ENCODE measurements around the gene CTNND2. TPM values are rescaled to one million over a fixed set of nuclear protein-coding genes. Genes with fewer than 3 reads are reported as not detected.

CTNND2 gene
- total RNA-seq (under 1 TPM; 0.24 to 0.29 TPM), polyA plus RNA-seq (1 to 10 TPM in 1 of 2 donors, under 1 TPM in 1; 0.03 to 1.0 TPM)
- long read RNA-seq, donor 1: 0 reads
- long read RNA-seq, donor 2: 0 reads

GRCh38 chr5:11904265-11904906 lies at the start of gene CTNND2:
TSS of gene CTNND2 (minus strand) at chr5:11904446. CDS start at chr5:11903853, 593 bp downstream.
- Histone ChIP-seq H3K4me1 (ENCODE audit: control insufficient read depth in 1 of 2, insufficient read depth in 2 of 2, low read length in 2 of 2) (no peaks in the 10 kb centered on the region), H3K36me3 (ENCODE audit: control insufficient read depth in 1 of 2, insufficient read depth in 2 of 2, low read length in 1 of 2) (no peaks in the 10 kb centered on the region), H3K4me3 (ENCODE audit: low read length in 2 of 2) (peak within 1 kb of the TSS in 1 of 2 donors; percentile 27), H3K27ac (ENCODE audit: low read depth in 1 of 2, low read length in 2 of 2) (no peak within 1 kb of the TSS), H3K27me3 (ENCODE audit: control insufficient read depth in 1 of 2, insufficient read depth in 2 of 2, low read length in 1 of 2) (no peaks in the 10 kb centered on the region), H3K9me3 (ENCODE audit: control insufficient read depth, low read length) (no peaks in the 10 kb centered on the region)
- 0 to 2% methylated on average over 41 to 64 of the region's 64 CpGs for WGBS, 2 donors
- DNase-seq: no peak
- intact Hi-C loops (cut with DNase I): no loop called here
- no peak for ATAC-seq (ENCODE audit: low FRiP score)

GRCh38 chr5:11946317-11946716 lies 42.1 kb upstream of the CTNND2 start:
- Histone ChIP-seq H3K36me3 (ENCODE audit: control insufficient read depth in 1 of 2, insufficient read depth in 2 of 2, low read length in 1 of 2) (no peaks in the 10 kb centered on the region), H3K27me3 (ENCODE audit: control insufficient read depth in 1 of 2, insufficient read depth in 2 of 2, low read length in 1 of 2) (no peaks in the 10 kb centered on the region), H3K4me1 (ENCODE audit: control insufficient read depth in 1 of 2, insufficient read depth in 2 of 2, low read length in 2 of 2) (no peaks in the 10 kb centered on the region), H3K4me3 (ENCODE audit: low read length in 2 of 2) (no peak overlapping the region), H3K27ac (ENCODE audit: low read depth in 1 of 2, low read length in 2 of 2) (no peak overlapping the region), H3K9me3 (ENCODE audit: control insufficient read depth, low read length) (no peaks in the 10 kb centered on the region)
- intact Hi-C loops (cut with DNase I): no loop called here
- ATAC-seq (ENCODE audit: low FRiP score) (no peak), DNase-seq (no peak)

GRCh38 chr5:11941566-11941965 lies 37.3 kb upstream of the CTNND2 start:
- no peaks in the 10 kb centered on the region for H3K36me3 ChIP-seq (ENCODE audit: control insufficient read depth in 1 of 2, insufficient read depth in 2 of 2, low read length in 1 of 2)
- no peaks in the 10 kb centered on the region for H3K4me1 ChIP-seq (ENCODE audit: control insufficient read depth in 1 of 2, insufficient read depth in 2 of 2, low read length in 2 of 2)
- ATAC-seq (ENCODE audit: low FRiP score) (no peak), DNase-seq (no peak)
- H3K4me3 ChIP-seq (ENCODE audit: low read length in 2 of 2): no peak overlapping the region
- H3K9me3 ChIP-seq (ENCODE audit: control insufficient read depth, low read length): no peaks in the 10 kb centered on the region
- no peaks in the 10 kb centered on the region for H3K27me3 ChIP-seq (ENCODE audit: control insufficient read depth in 1 of 2, insufficient read depth in 2 of 2, low read length in 1 of 2)
- intact Hi-C loops (cut with DNase I): no loop called here
- no peak overlapping the region for H3K27ac ChIP-seq (ENCODE audit: low read depth in 1 of 2, low read length in 2 of 2)

- no peak overlapping the region for H3K4me3 ChIP-seq (ENCODE audit: low read length in 2 of 2)
- H3K27ac ChIP-seq (ENCODE audit: low read depth in 1 of 2, low read length in 2 of 2): no peak overlapping the region
- WGBS, 2 donors: 87 to 89% methylated on average over 20 of the region's 20 CpGs
- intact Hi-C loops (cut with DNase I): no loop called here
- no peaks in the 10 kb centered on the region for H3K9me3 ChIP-seq (ENCODE audit: control insufficient read depth, low read length)
- H3K36me3 ChIP-seq (ENCODE audit: control insufficient read depth in 1 of 2, insufficient read depth in 2 of 2, low read length in 1 of 2): no peaks in the 10 kb centered on the region
- H3K4me1 ChIP-seq (ENCODE audit: control insufficient read depth in 1 of 2, insufficient read depth in 2 of 2, low read length in 2 of 2): no peaks in the 10 kb centered on the region
- ATAC-seq (ENCODE audit: low FRiP score) (no peak), DNase-seq (no peak)
- no peaks in the 10 kb centered on the region for H3K27me3 ChIP-seq (ENCODE audit: control insufficient read depth in 1 of 2, insufficient read depth in 2 of 2, low read length in 1 of 2)
Observed at GRCh38 chr5:11931638-11932037, 27.4 kb upstream of the CTNND2 start.

- ATAC-seq (ENCODE audit: low FRiP score) (no peak), DNase-seq (no peak)
- H3K4me1 ChIP-seq (ENCODE audit: control insufficient read depth in 1 of 2, insufficient read depth in 2 of 2, low read length in 2 of 2): no peaks in the 10 kb centered on the region
- WGBS, 2 donors: 56 to 58% methylated on average over 4 of the region's 4 CpGs
- no peak overlapping the region for H3K27ac ChIP-seq (ENCODE audit: low read depth in 1 of 2, low read length in 2 of 2)
- no peaks in the 10 kb centered on the region for H3K9me3 ChIP-seq (ENCODE audit: control insufficient read depth, low read length)
- H3K27me3 ChIP-seq (ENCODE audit: control insufficient read depth in 1 of 2, insufficient read depth in 2 of 2, low read length in 1 of 2): no peaks in the 10 kb centered on the region
- H3K4me3 ChIP-seq (ENCODE audit: low read length in 2 of 2): no peak overlapping the region
- intact Hi-C loops (cut with DNase I): no loop called here
- no peaks in the 10 kb centered on the region for H3K36me3 ChIP-seq (ENCODE audit: control insufficient read depth in 1 of 2, insufficient read depth in 2 of 2, low read length in 1 of 2)
Observed at GRCh38 chr5:11928909-11929308, 24.7 kb upstream of the CTNND2 start.

- H3K27ac ChIP-seq (ENCODE audit: low read depth in 1 of 2, low read length in 2 of 2): no peak overlapping the region
- WGBS, 2 donors: 71 to 73% methylated on average over 1 of the region's 1 CpG
- H3K9me3 ChIP-seq (ENCODE audit: control insufficient read depth, low read length): no peaks in the 10 kb centered on the region
- ATAC-seq (ENCODE audit: low FRiP score): no peak
- no peaks in the 10 kb centered on the region for H3K36me3 ChIP-seq (ENCODE audit: control insufficient read depth in 1 of 2, insufficient read depth in 2 of 2, low read length in 1 of 2)
- DNase-seq: no peak
- no peak overlapping the region for H3K4me3 ChIP-seq (ENCODE audit: low read length in 2 of 2)
- intact Hi-C loops (cut with DNase I): no loop called here
- H3K4me1 ChIP-seq (ENCODE audit: control insufficient read depth in 1 of 2, insufficient read depth in 2 of 2, low read length in 2 of 2): no peaks in the 10 kb centered on the region
- no peaks in the 10 kb centered on the region for H3K27me3 ChIP-seq (ENCODE audit: control insufficient read depth in 1 of 2, insufficient read depth in 2 of 2, low read length in 1 of 2)
Observed at GRCh38 chr5:11925701-11926100, 21.5 kb upstream of the CTNND2 start.

- H3K27ac ChIP-seq (ENCODE audit: low read depth in 1 of 2, low read length in 2 of 2): no peak overlapping the region
- no peak for ATAC-seq (ENCODE audit: low FRiP score)
- H3K4me1 ChIP-seq (ENCODE audit: control insufficient read depth in 1 of 2, insufficient read depth in 2 of 2, low read length in 2 of 2): no peaks in the 10 kb centered on the region
- WGBS, 2 donors: 74 to 88% methylated on average over 2 of the region's 2 CpGs
- DNase-seq: no peak
- no peaks in the 10 kb centered on the region for H3K27me3 ChIP-seq (ENCODE audit: control insufficient read depth in 1 of 2, insufficient read depth in 2 of 2, low read length in 1 of 2)
- intact Hi-C loops (cut with DNase I): no loop called here
- no peaks in the 10 kb centered on the region for H3K36me3 ChIP-seq (ENCODE audit: control insufficient read depth in 1 of 2, insufficient read depth in 2 of 2, low read length in 1 of 2)
- no peaks in the 10 kb centered on the region for H3K9me3 ChIP-seq (ENCODE audit: control insufficient read depth, low read length)
- no peak overlapping the region for H3K4me3 ChIP-seq (ENCODE audit: low read length in 2 of 2)
Observed at GRCh38 chr5:11922394-11922793, 18.1 kb upstream of the CTNND2 start.

GRCh38 chr5:11918463-11919045 lies 14.3 kb upstream of the CTNND2 start:
- DNase-seq (no peak), ATAC-seq (ENCODE audit: low FRiP score) (no peak)
- WGBS, 2 donors: 80 to 83% methylated on average over 9 of the region's 9 CpGs
- H3K27ac ChIP-seq (ENCODE audit: low read depth in 1 of 2, low read length in 2 of 2): no peak overlapping the region
- H3K4me1 ChIP-seq (ENCODE audit: control insufficient read depth in 1 of 2, insufficient read depth in 2 of 2, low read length in 2 of 2): no peaks in the 10 kb centered on the region
- H3K36me3 ChIP-seq (ENCODE audit: control insufficient read depth in 1 of 2, insufficient read depth in 2 of 2, low read length in 1 of 2): no peaks in the 10 kb centered on the region
- no peak overlapping the region for H3K4me3 ChIP-seq (ENCODE audit: low read length in 2 of 2)
- intact Hi-C loops (cut with DNase I): no loop called here
- H3K9me3 ChIP-seq (ENCODE audit: control insufficient read depth, low read length): no peaks in the 10 kb centered on the region
- no peaks in the 10 kb centered on the region for H3K27me3 ChIP-seq (ENCODE audit: control insufficient read depth in 1 of 2, insufficient read depth in 2 of 2, low read length in 1 of 2)

GRCh38 chr5:11909471-11909870 lies 5.2 kb upstream of the CTNND2 start:
- WGBS, 2 donors: 4 to 8% methylated on average over 2 of the region's 2 CpGs
- H3K27ac ChIP-seq (ENCODE audit: low read depth in 1 of 2, low read length in 2 of 2): no peak overlapping the region
- no peaks in the 10 kb centered on the region for H3K36me3 ChIP-seq (ENCODE audit: control insufficient read depth in 1 of 2, insufficient read depth in 2 of 2, low read length in 1 of 2)
- no peaks in the 10 kb centered on the region for H3K27me3 ChIP-seq (ENCODE audit: control insufficient read depth in 1 of 2, insufficient read depth in 2 of 2, low read length in 1 of 2)
- H3K9me3 ChIP-seq (ENCODE audit: control insufficient read depth, low read length): no peaks in the 10 kb centered on the region
- no peaks in the 10 kb centered on the region for H3K4me1 ChIP-seq (ENCODE audit: control insufficient read depth in 1 of 2, insufficient read depth in 2 of 2, low read length in 2 of 2)
- intact Hi-C loops (cut with DNase I): no loop called here
- ATAC-seq (ENCODE audit: low FRiP score): no peak
- no peak for DNase-seq
- H3K4me3 ChIP-seq (ENCODE audit: low read length in 2 of 2): no peak overlapping the region
